Measurements from ENCODE around the gene GRB2.
A peak's percentile ranks its signal among the peaks of the same experiment; 100 is the strongest.

GRB2 gene

DNA sequence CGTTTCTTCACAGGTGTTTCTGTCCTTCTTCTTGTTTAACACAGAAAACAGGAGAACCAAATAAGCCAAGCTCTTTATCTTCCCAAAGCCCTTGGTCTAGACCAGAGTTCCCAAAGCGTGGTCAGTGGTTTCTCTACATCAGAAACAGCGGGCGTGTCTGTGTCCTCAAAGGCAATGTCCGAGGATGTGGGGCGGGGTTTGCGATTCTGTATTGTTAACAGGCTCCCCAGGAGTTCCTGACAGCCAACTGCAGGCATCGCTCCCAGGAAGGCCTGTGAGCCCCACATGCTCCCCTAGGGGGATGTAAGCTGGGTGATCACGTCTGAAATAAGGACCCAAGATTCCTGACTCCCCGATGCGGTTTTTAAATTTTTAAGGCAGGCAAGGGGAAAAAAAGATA is 87.8 kb downstream of the GRB2 start:
- H3F3A ChIP-seq (ENCODE audit: insufficient read depth) = peaks cover 22% of the 10 kb centered on the region; the same call in 1 of the 2 replicates
- no peak overlapping the region for H3K9ac ChIP-seq (ENCODE audit: low read length)
- H3K9me3 ChIP-seq (ENCODE audit: insufficient read depth, low read length) = no peaks in the 10 kb centered on the region
- peak overlapping the region; percentile 26; the same call in 1 of the 2 replicates for H3K27ac ChIP-seq (ENCODE audit: low read depth, low read length)
- no peak overlapping the region for H3K4me2 ChIP-seq (ENCODE audit: low read depth, low read length, poor library complexity, severe bottlenecking)
- no peak overlapping the region for H2AFZ ChIP-seq (ENCODE audit: low read depth, low read length, severe bottlenecking)
- peaks cover 19% of the 10 kb centered on the region; the same call in 1 of the 2 replicates for H3K36me3 ChIP-seq (ENCODE audit: low read length)
- H3K27me3 ChIP-seq (ENCODE audit: low read length) = no peaks in the 10 kb centered on the region
- no peak overlapping the region for H3K4me3 ChIP-seq (ENCODE audit: insufficient read depth, low read length, poor library complexity, severe bottlenecking)
- H3K9me2 ChIP-seq (replicated peaks; ENCODE audit: insufficient read depth, low read length) = no peaks in the 10 kb centered on the region
- H3K79me2 ChIP-seq (ENCODE audit: insufficient read depth, low read length) = peaks cover 23% of the 10 kb centered on the region; the same call in 1 of the 2 replicates
- TF ChIP-seq EZH2phosphoT487 (conservative IDR thresholded peaks at IDR 0.05; ENCODE audit: low read length) = no peak
- TF ChIP-seq, protein P1, sequence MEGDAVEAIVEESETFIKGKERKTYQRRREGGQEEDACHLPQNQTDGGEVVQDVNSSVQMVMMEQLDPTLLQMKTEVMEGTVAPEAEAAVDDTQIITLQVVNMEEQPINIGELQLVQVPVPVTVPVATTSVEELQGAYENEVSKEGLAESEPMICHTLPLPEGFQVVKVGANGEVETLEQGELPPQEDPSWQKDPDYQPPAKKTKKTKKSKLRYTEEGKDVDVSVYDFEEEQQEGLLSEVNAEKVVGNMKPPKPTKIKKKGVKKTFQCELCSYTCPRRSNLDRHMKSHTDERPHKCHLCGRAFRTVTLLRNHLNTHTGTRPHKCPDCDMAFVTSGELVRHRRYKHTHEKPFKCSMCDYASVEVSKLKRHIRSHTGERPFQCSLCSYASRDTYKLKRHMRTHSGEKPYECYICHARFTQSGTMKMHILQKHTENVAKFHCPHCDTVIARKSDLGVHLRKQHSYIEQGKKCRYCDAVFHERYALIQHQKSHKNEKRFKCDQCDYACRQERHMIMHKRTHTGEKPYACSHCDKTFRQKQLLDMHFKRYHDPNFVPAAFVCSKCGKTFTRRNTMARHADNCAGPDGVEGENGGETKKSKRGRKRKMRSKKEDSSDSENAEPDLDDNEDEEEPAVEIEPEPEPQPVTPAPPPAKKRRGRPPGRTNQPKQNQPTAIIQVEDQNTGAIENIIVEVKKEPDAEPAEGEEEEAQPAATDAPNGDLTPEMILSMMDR (IDR thresholded peaks at IDR 0.05; ENCODE audit: insufficient read depth, low read length, poor library complexity, severe bottlenecking) = no peak
- no peaks in the 10 kb centered on the region for H4K20me1 ChIP-seq (ENCODE audit: low read depth, low read length)

DNA sequence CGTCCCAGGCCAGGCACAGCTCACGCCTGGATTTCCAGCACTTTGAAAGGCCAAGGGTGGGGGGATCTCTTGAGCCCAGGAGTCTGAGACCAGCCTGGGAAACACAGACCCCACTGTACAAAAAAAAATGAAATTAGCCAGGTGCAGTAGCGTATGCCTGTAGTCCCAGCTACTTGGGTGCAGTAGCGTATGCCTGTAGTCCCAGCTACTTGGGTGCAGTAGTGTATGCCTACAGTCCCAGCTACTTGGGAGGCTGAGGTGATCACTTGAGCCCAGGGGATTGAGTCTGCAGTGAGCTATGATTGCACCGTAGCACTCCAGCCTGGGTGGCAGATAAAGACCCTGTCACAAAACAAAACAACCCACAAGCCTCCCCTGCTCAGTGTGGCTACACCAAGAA is 89.2 kb downstream of the GRB2 start:
- Histone ChIP-seq H4K20me1 (ENCODE audit: low read depth, low read length) (no peaks in the 10 kb centered on the region), H3K9me2 (replicated peaks; ENCODE audit: insufficient read depth, low read length) (no peaks in the 10 kb centered on the region), H3K27me3 (ENCODE audit: low read length) (no peaks in the 10 kb centered on the region), H3K36me3 (ENCODE audit: low read length) (0 out of 2 replicates have a peak, but pooled peaks cover 13% of the 10 kb centered on the region), H3K4me2 (ENCODE audit: low read depth, low read length, poor library complexity, severe bottlenecking) (no peak overlapping the region), H3F3A (ENCODE audit: insufficient read depth) (peaks cover 22% of the 10 kb centered on the region; the same call in 1 of the 2 replicates), H3K4me3 (ENCODE audit: insufficient read depth, low read length, poor library complexity, severe bottlenecking) (no peak overlapping the region), H3K27ac (ENCODE audit: low read depth, low read length) (no peak overlapping the region; the same call in 1 of the 2 replicates), H2AFZ (ENCODE audit: low read depth, low read length, severe bottlenecking) (no peak overlapping the region), H3K79me2 (ENCODE audit: insufficient read depth, low read length) (peaks cover 11% of the 10 kb centered on the region; the same call in 1 of the 2 replicates), H3K9me3 (ENCODE audit: insufficient read depth, low read length) (no peaks in the 10 kb centered on the region), H3K9ac (ENCODE audit: low read length) (no peak overlapping the region)
- TF ChIP-seq EZH2phosphoT487 (conservative IDR thresholded peaks at IDR 0.05; ENCODE audit: low read length) = no peak
- TF ChIP-seq, protein P1 (IDR thresholded peaks at IDR 0.05; ENCODE audit: insufficient read depth, low read length, poor library complexity, severe bottlenecking) = no peak

GRCh38 chr17:75315541-75316243 is 89.8 kb downstream of the GRB2 start:
- no peaks in the 10 kb centered on the region for H3K27me3 ChIP-seq (ENCODE audit: low read length)
- H3K27ac ChIP-seq (ENCODE audit: low read depth, low read length) = no peak overlapping the region; the same call in 1 of the 2 replicates
- H3K79me2 ChIP-seq (ENCODE audit: insufficient read depth, low read length) = peaks cover 11% of the 10 kb centered on the region; the same call in 1 of the 2 replicates
- TF ChIP-seq, protein P1 (IDR thresholded peaks at IDR 0.05; ENCODE audit: insufficient read depth, low read length, poor library complexity, severe bottlenecking) = no peak
- H3K36me3 ChIP-seq (ENCODE audit: low read length) = 0 out of 2 replicates have a peak, but pooled peaks cover 10% of the 10 kb centered on the region
- no peak overlapping the region for H2AFZ ChIP-seq (ENCODE audit: low read depth, low read length, severe bottlenecking)
- no peak overlapping the region for H3K4me2 ChIP-seq (ENCODE audit: low read depth, low read length, poor library complexity, severe bottlenecking)
- no peaks in the 10 kb centered on the region for H4K20me1 ChIP-seq (ENCODE audit: low read depth, low read length)
- no peaks in the 10 kb centered on the region for H3K9me3 ChIP-seq (ENCODE audit: insufficient read depth, low read length)
- H3K9ac ChIP-seq (ENCODE audit: low read length) = no peak overlapping the region
- H3K9me2 ChIP-seq (replicated peaks; ENCODE audit: insufficient read depth, low read length) = no peaks in the 10 kb centered on the region
- no peak overlapping the region for H3K4me3 ChIP-seq (ENCODE audit: insufficient read depth, low read length, poor library complexity, severe bottlenecking)
- H3F3A ChIP-seq (ENCODE audit: insufficient read depth) = peaks cover 22% of the 10 kb centered on the region; the same call in 1 of the 2 replicates

All from SU-DHL-6 (cell line).